NOMO-1 (cell line): ENCODE measurements around the gene GPR68.
"Not testable (repeated sequence)": the region's sequence is repeated elsewhere in the genome, so short reads cannot be mapped to it uniquely, and the experiment has no call there.

Experiments
- DNase-seq, 2 experiments: peaks; one replicate each; lab custom pipeline; 2025; ENCODE audit not compliant: unreplicated experiment in 2 of 2; lab: John Stamatoyannopoulos, UW

The GPR68 gene

GRCh38 chr14:91230397-91231035, 14.0 kb downstream of the GPR68 start:
- no peak for DNase-seq

DNA sequence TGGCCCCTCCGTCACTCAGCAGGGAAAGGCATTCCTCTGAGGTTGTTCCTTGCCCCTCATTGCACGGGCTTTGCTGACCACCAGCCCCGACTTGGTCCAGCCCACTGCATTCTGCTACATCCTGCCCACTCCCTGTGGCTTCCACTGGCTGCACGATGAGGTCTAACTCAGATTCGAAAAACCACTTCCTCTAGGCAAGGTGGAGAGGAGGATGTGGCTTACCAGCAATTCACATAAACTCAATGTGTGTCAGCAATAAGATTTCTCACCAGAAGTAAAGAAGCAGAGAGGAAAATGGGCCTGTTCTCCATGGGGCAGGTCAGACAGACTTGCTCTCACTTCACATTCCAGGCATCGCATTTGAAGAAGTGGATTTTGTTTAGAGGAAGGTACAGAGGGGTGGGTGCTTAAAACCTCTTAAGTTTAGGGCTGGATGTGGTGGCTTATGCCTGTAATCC, 14.7 kb downstream of the GPR68 start:
- peak; percentile 75 to 93 for DNase-seq

GRCh38 chr14:91229005-91229382, 15.5 kb downstream of the GPR68 start:
- DNase-seq: no peak

GRCh38 chr14:91228112-91229004, 16.1 kb downstream of the GPR68 start:
- peak in 1 of 2 experiments; percentile 8 for DNase-seq

GRCh38 chr14:91227183-91227628, 17.3 kb downstream of the GPR68 start:
- DNase-seq: no peak

DNA sequence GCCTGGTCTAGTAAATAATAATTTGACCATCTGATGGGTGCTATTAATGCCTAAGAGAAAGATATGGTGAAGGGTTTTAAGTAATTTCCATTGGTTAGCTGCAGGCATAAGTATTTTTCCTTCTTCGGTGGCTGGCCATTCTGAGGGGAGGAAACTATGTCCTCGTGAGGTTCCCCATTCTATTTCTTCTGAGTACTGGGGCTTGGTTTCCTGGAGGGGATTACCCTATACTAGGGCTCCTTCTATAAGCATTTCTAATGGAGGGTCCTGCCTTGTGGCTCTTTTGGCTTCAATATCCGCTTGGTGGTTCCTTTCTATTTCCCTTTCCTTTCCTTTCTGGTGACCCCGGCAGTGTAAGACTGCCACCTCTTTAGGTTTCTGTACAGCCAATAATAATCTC, 18.1 kb downstream of the GPR68 start:
- DNase-seq: not testable (repeated sequence)

DNA sequence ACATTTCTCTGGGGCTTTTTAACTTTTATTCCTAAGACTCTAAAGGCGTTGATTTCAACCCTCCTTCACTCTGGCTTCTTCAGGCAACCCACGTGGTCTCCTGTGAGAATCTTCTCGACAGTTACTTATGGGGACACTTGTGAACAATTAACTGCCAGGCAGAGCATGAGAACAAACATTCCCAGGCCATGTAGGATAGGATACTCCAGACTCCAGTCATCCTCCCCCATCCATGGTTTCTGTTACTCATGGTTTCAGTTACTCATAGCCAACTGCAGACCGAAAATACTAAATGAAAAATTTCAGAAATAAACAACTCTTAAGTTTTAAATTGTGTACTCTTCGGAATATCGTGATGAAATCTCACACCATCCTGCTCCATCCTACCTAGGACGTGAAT, 19.5 kb downstream of the GPR68 start:
- DNase-seq: no peak

GRCh38 chr14:91223028-91223783, 21.3 kb downstream of the GPR68 start:
- DNase-seq: no peak

- DNase-seq: no peak
These were observed 23.2 kb downstream of the GPR68 start for GRCh38 chr14:91221270-91221669.

DNA sequence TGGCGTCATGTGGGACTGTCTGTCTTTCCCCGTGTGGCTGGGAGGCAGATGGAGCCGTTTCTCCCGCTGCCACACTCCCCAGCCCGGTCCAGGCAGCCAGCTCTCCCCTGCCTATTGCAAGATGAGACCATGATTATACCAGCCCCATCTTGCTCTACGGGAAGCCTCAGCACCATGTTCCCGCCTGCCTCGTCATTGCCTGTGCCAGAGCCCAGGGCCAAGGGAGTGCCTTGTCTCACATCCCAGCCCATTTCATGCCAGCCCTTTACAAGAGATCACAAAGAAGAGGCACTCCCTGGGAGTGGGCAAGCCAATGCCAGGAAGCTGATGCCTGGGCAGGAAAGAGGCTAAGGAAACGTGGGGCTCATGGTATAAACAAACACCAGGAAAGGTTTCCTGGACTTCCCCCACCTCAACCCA, 23.9 kb downstream of the GPR68 start:
- no peak for DNase-seq

- DNase-seq: no peak
These were observed 24.8 kb downstream of the GPR68 start for GRCh38 chr14:91219517-91220389.

DNA sequence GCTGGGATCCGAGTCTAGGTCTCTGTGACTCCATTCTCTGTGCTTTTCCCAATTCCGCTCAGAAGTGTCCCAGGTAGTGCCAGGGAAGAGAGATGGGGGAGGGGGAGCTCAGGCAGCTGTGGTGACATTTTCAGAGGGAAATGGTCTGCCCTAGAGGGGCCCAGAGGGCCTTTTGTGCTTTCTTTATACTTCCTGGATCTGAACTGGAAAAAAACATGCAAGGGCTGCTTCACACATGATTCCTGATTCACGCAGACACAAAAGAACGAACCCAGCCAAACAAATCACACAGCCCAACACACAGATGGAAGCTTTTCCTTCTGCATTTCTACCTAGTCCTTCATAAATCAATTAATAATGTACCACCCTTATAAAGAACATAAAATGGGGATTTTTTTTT, 26.5 kb downstream of the GPR68 start:
- no peak for DNase-seq

GRCh38 chr14:91216731-91217226, 27.7 kb downstream of the GPR68 start:
- DNase-seq: no peak

GRCh38 chr14:91215381-91215780, 29.1 kb downstream of the GPR68 start:
- DNase-seq: no peak

GRCh38 chr14:91214306-91214705, 30.2 kb downstream of the GPR68 start:
- DNase-seq: no peak

- DNase-seq: no peak
These were observed 33.5 kb downstream of the GPR68 start for GRCh38 chr14:91211017-91211416.

DNA sequence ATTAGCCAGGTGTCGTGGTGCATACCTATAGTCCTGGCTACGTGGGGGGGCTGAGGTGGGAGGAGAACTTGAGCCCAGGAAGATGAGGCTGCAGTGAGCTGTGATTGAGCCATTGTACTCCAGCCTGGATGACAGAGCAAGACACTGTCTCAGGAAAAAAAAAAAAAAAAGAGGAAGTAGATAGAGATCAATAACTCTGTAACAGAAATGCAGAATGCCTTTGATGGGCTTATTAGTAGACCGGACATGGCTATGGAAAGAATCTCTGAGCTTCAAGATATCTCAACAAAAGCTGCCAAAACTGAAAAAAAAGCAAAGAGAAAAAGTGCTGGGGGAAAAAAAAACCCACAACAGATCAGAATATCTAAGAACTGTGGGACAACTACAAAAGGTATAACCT, 37.5 kb downstream of the GPR68 start:
- DNase-seq: no peak

DNA sequence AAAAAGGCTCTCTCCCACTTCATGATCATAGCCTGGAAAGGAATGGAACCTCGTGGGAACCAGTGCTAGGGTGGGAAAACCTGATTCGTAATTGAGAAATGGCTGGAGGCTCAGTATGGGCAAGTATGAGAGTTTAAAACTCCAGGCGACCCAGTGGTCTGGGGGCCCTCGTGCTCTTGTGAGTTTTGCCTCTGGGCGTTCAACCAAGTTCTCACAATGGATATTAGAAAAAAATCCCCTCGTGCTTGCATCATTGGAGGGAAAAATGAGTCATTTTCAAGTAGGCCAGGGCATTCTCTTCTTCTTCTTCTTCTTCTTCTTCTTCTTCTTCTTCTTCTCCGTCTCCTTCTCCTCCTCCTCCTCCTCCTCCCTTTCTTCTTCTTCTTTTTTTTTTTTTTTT, 39.0 kb downstream of the GPR68 start:
- no peak for DNase-seq

- no peak for DNase-seq
These were observed 39.8 kb downstream of the GPR68 start for GRCh38 chr14:91204657-91205056.
